ENCODE data around the gene ARHGDIA.

ARHGDIA gene

GRCh38 chr17:81828656-81829055 is 42.5 kb downstream of the ARHGDIA start:
- no peak for DNase-seq (ENCODE audit: low read depth in 2 of 2, low spot score in 1 of 2)

- DNase-seq (ENCODE audit: low read depth in 2 of 2, low spot score in 1 of 2), result no peak
These were observed 45.2 kb downstream of the ARHGDIA start for GRCh38 chr17:81825841-81826466.

GRCh38 chr17:81824595-81824994 is 46.5 kb downstream of the ARHGDIA start:
- no peak for DNase-seq (ENCODE audit: low read depth in 2 of 2, low spot score in 1 of 2)

- DNase-seq (ENCODE audit: low read depth in 2 of 2, low spot score in 1 of 2), result no peak
These were observed 47.2 kb downstream of the ARHGDIA start for GRCh38 chr17:81823820-81824550.

- no peak for DNase-seq (ENCODE audit: low read depth in 2 of 2, low spot score in 1 of 2)
These were observed 47.9 kb downstream of the ARHGDIA start for GRCh38 chr17:81822996-81823819.

- no peak for DNase-seq (ENCODE audit: low read depth in 2 of 2, low spot score in 1 of 2)
These were observed 48.9 kb downstream of the ARHGDIA start for GRCh38 chr17:81822312-81822637.

GRCh38 chr17:81821603-81822311 is 49.4 kb downstream of the ARHGDIA start:
- no peak for DNase-seq (ENCODE audit: low read depth in 2 of 2, low spot score in 1 of 2)

GRCh38 chr17:81821147-81821546 is 50.0 kb downstream of the ARHGDIA start:
- no peak for DNase-seq (ENCODE audit: low read depth in 2 of 2, low spot score in 1 of 2)

GRCh38 chr17:81819708-81820107 is 51.4 kb downstream of the ARHGDIA start:
- no peak for DNase-seq (ENCODE audit: low read depth in 2 of 2, low spot score in 1 of 2)

GRCh38 chr17:81817758-81818147 is 53.4 kb downstream of the ARHGDIA start:
- no peak for DNase-seq (ENCODE audit: low read depth in 2 of 2, low spot score in 1 of 2)

All from stimulated activated CD8-positive, alpha-beta memory T cell treated with anti-CD3 and anti-CD28 coated beads, Interleukin-4, amount 100 ng/mL, for 4 hours (primary cell).